Measurements from ENCODE around the gene CFAP90. TPM values are rescaled to one million over a fixed set of nuclear protein-coding genes. Genes with fewer than 3 reads are reported as not detected.

The CFAP90 gene
- total and polyA plus RNA-seq, 2 donors (not counting 3 experiments of a cell fraction or from before 2014, with no cell fraction given) = 0.07 TPM; not detected in 1

DNA sequence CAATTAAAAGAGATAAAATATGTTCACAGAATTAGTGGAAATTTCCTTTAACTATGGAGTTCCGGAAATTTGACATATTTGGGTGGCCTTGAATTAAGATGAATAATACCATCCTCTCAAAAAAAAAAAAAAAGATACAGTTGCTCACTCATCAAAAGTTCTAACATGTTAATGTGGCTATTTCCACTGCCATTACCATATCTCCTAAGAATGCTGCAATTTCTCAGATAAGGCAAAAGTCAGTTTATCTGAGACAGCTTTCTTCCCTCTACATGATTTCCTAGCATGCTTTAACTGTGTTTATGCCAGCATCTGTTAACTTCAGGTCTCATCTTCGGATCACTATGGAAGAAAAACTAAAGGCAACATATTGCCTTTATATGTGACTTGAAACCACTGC, 15.3 kb upstream of the CFAP90 start:
- intact Hi-C loops (cut with micrococcal nuclease) (no loop called here), dilution Hi-C loops (cut with MboI; ENCODE audit: extremely low pct_ligation_motif_present, low sequenced_read_pairs) (no loop called here)
- TF ChIP-seq CTCF (IDR thresholded peaks at IDR 0.05; ENCODE audit: extremely low read depth in 1 of 2, insufficient read depth in 1 of 2, low read depth in 1 of 2, low read length in 2 of 2) (no peak), JUN (IDR thresholded peaks at IDR 0.05; ENCODE audit: borderline replicate concordance, insufficient read depth, insufficient read length, low read depth) (no peak), POLR2AphosphoS5 (IDR thresholded peaks at IDR 0.05; ENCODE audit: insufficient read depth, low read depth, low read length) (no peak), GATA2 (IDR thresholded peaks at IDR 0.05; ENCODE audit: insufficient read depth, insufficient read length, low read depth, low read length) (no peak), EZH2 (IDR thresholded peaks at IDR 0.05; ENCODE audit: borderline replicate concordance, low read depth, low read length, severe bottlenecking) (no peak), POLR2A (IDR thresholded peaks at IDR 0.05; ENCODE audit: low read depth, low read length) (no peak), FOS (IDR thresholded peaks at IDR 0.05; ENCODE audit: borderline replicate concordance, insufficient read depth, low read length) (no peak), MYC (IDR thresholded peaks at IDR 0.05; ENCODE audit: low read depth, low read length) (no peak)
- Histone ChIP-seq H3K27me3 (ENCODE audit: control insufficient read depth in 2 of 2, insufficient read depth in 2 of 2, low read length in 2 of 2) (no peaks in the 10 kb centered on the region), H3K36me3 (ENCODE audit: control insufficient read depth in 2 of 2, extremely low read depth in 1 of 2, insufficient read depth in 2 of 2, low read length in 2 of 2) (peaks cover 2 to 9% of the 10 kb centered on the region in 2 experiments), H3K79me2 (ENCODE audit: control insufficient read depth, insufficient read depth, low read length) (peaks cover 43% of the 10 kb centered on the region), H3K4me3 (replicated peaks in 1 of 3; ENCODE audit: insufficient read depth in 1 of 3, low read depth in 1 of 3, low read length in 3 of 3) (no peak overlapping the region), H4K20me1 (replicated peaks; ENCODE audit: control insufficient read depth, extremely low read depth, insufficient read depth, low read length) (no peaks in the 10 kb centered on the region), H2AFZ (ENCODE audit: low read depth, low read length) (no peak overlapping the region), H3K4me1 (ENCODE audit: control insufficient read depth, extremely low read depth, insufficient read depth, low read length) (peaks cover 18% of the 10 kb centered on the region), H3K4me2 (ENCODE audit: insufficient read depth, low read length) (no peak overlapping the region), H3K27ac (ENCODE audit: insufficient read depth, low read depth, low read length) (no peak overlapping the region), H3K9me3 (replicated peaks; ENCODE audit: control insufficient read depth, insufficient read depth, low read length) (no peaks in the 10 kb centered on the region), H3K9me1 (replicated peaks; ENCODE audit: control insufficient read depth, extremely low read depth, insufficient read depth, low read length) (no peaks in the 10 kb centered on the region), H3K9ac (replicated peaks; ENCODE audit: extremely low read depth, insufficient read depth, low read length) (no peak overlapping the region)
- ChIA-PET CTCF (interaction anchor here (1.5 kb wide), 1 partner anchor 15 kb away, joined by 3 read pairs; the partner anchor contains the start of gene CFAP90), POLR2A (no interaction called here)
- no peak for FAIRE-seq
- no peak for DNase-seq (ENCODE audit: low read depth, low spot score)
- no TSS peak for BruUV-seq (replicated peaks)

Measured in endothelial cell of umbilical vein (primary cell).